K562 (cell line): ENCODE results near the gene API5. TPM values are rescaled to one million over a fixed set of nuclear protein-coding genes. Genes with fewer than 3 reads are reported as not detected.
A peak's percentile ranks its signal among the peaks of the same experiment; 100 is the strongest.

Experiments
- ATF7 ChIP-seq: fragments of 450-650 bp; IDR thresholded peaks from 2 replicates; pipeline ENCODE4 v1.7.1; 2014; ENCODE audit warnings: mild to moderate bottlenecking, moderate library complexity
- BCL6 ChIP-seq: fragments of 250-450 bp; sonication (Bioruptor Pico); IDR thresholded peaks from 2 replicates; pipeline ENCODE4 v1.4.0; 2020
- CBFA2T2 ChIP-seq: fragments of 450-650 bp; conservative IDR thresholded peaks from 2 replicates; pipeline ENCODE4 v1.6.1; 2017; ENCODE audit warnings: mild to moderate bottlenecking
- CC2D1A ChIP-seq: fragments of 450-650 bp; IDR thresholded peaks from 2 replicates; pipeline ENCODE4 v1.6.1; 2017; ENCODE audit warnings: mild to moderate bottlenecking
- DMBX1 ChIP-seq: fragments of 250-450 bp; sonication (Bioruptor Pico); IDR thresholded peaks from 2 replicates; pipeline ENCODE4 v1.8.0; 2022; ENCODE audit warnings: inconsistent platforms, mild to moderate bottlenecking, moderate library complexity, borderline replicate concordance
- EP300 ChIP-seq: IDR thresholded peaks from 2 replicates; pipeline ENCODE4 v1.6.1; 2012; ENCODE audit warnings: low read length, improper control_type of control experiment
- EP400 ChIP-seq: fragments of 450-650 bp; IDR thresholded peaks from 2 replicates; pipeline ENCODE4 v1.6.1; 2017; ENCODE audit warnings: antibody characterized with exemption, mild to moderate bottlenecking, moderate library complexity
- HBP1 ChIP-seq: fragments of 450-650 bp; formaldehyde crosslinking; IDR thresholded peaks from 2 replicates; pipeline ENCODE4 v1.4.0; 2022; ENCODE audit warnings: missing genetic modification characterization
- L3MBTL2 ChIP-seq: fragments of 450-650 bp; IDR thresholded peaks from 2 replicates; pipeline ENCODE4 v1.6.1; 2016; ENCODE audit warnings: mild to moderate bottlenecking, moderate library complexity
- MTA1 ChIP-seq: fragments of 450-650 bp; IDR thresholded peaks from 2 replicates; pipeline ENCODE4 v1.6.1; 2017; ENCODE audit warnings: borderline replicate concordance
- MYNN ChIP-seq, 2 experiments: sonication (generic); formaldehyde crosslinking in 1 of 2; IDR thresholded peaks; 2 replicates each; pipeline versions ENCODE4 v1.5.0 to v1.6.1; 2016 to 2020; ENCODE audit warnings: antibody characterized with exemption in 1 of 2, missing genetic modification reagents in 1 of 2
- NR2C1 ChIP-seq, 2 experiments: fragments of 450-650 bp; IDR thresholded peaks; 2 replicates each; pipeline ENCODE4 v1.6.1; 2017; ENCODE audit warnings: mild to moderate bottlenecking in 2 of 2, antibody characterized with exemption in 1 of 2, inconsistent platforms in 1 of 2, missing compliant biosample characterization in 1 of 2, missing genetic modification characterization in 1 of 2
- NRF1 ChIP-seq, 2 experiments: fragments of 450-650 bp; IDR thresholded peaks in 1 of 2; conservative IDR thresholded peaks in 1 of 2; 2 replicates each; pipeline ENCODE4 v1.6.1; 2014; ENCODE audit warnings: mild to moderate bottlenecking in 2 of 2
- PML ChIP-seq: IDR thresholded peaks from 2 replicates; pipeline ENCODE4 v1.6.1; 2012; ENCODE audit warnings: low read length, inconsistent platforms
- POU5F1 ChIP-seq: fragments of 150-350 bp; IDR thresholded peaks from 2 replicates; pipeline ENCODE4 v1.6.1; 2014; ENCODE audit warnings: borderline replicate concordance, low read length, low read depth, mild to moderate bottlenecking; ENCODE audit not compliant: partially characterized antibody
- RCOR1 ChIP-seq, 2 experiments: IDR thresholded peaks; 2 replicates each; pipeline ENCODE4 v1.6.1; 2012; ENCODE audit warnings: low read depth in 2 of 2, low read length in 2 of 2, borderline replicate concordance in 1 of 2, improper control_type of control experiment in 1 of 2
- SLC30A9 ChIP-seq: fragments of 250-450 bp; sonication (Bioruptor Pico); IDR thresholded peaks from 2 replicates; pipeline ENCODE4 v1.8.0; 2022; ENCODE audit warnings: mild to moderate bottlenecking, moderate library complexity
- SMAD2 ChIP-seq: fragments of 150-350 bp; IDR thresholded peaks from 2 replicates; pipeline ENCODE4 v1.6.1; 2014; ENCODE audit warnings: low read depth, mild to moderate bottlenecking, low read length
- SMAD4 ChIP-seq: fragments of 250-450 bp; sonication (Bioruptor Pico); conservative IDR thresholded peaks from 2 replicates; pipeline ENCODE4 v1.8.0; 2021; ENCODE audit warnings: inconsistent platforms, mild to moderate bottlenecking, moderate library complexity
- SMARCA4 ChIP-seq: fragments of 450-650 bp; IDR thresholded peaks from 2 replicates; pipeline ENCODE4 v1.6.1; 2016
- SOX6 ChIP-seq: fragments of 450-650 bp; IDR thresholded peaks from 2 replicates; pipeline ENCODE4 v1.6.1; 2014; ENCODE audit warnings: mild to moderate bottlenecking
- SRSF1 ChIP-seq: fragments of 200-400 bp; formaldehyde crosslinking; IDR thresholded peaks from 2 replicates; pipeline ENCODE4 v1.6.1; 2017; ENCODE audit warnings: mild to moderate bottlenecking, low read depth, low read length, moderate library complexity
- THRB ChIP-seq: fragments of 450-650 bp; formaldehyde crosslinking; conservative IDR thresholded peaks from 2 replicates; pipeline ENCODE4 v1.4.0; 2022; ENCODE audit warnings: mild to moderate bottlenecking, missing genetic modification characterization
- XRCC4 ChIP-seq: IDR thresholded peaks from one replicate; pipeline ENCODE4 v1.6.1; 2011; ENCODE audit not compliant: insufficient read depth, insufficient read length; ENCODE audit errors: extremely low read depth
- ZFPM2 ChIP-seq: fragments of 250-450 bp; sonication (Bioruptor Pico); IDR thresholded peaks from 2 replicates; pipeline ENCODE4 v1.5.1; 2022; ENCODE audit warnings: mild to moderate bottlenecking
- ZNF398 ChIP-seq: fragments of 250-450 bp; sonication (Bioruptor Pico); IDR thresholded peaks from 2 replicates; pipeline ENCODE4 v1.8.0; 2021; ENCODE audit warnings: moderate library complexity, mild to moderate bottlenecking, inconsistent platforms
- ZNF717 ChIP-seq: fragments of 250-450 bp; sonication (Bioruptor Pico); IDR thresholded peaks from 2 replicates; pipeline ENCODE4 v1.5.0; 2021
- polyA plus RNA-seq, 8 experiments: library from polyadenylated mRNA; depleted of rRNA in 4 of 8; stranded (reverse) in 5 of 8; unstranded in 3 of 8; fragments of >200 nt; fragmentation: Nextera tagmentation in 2 of 8; fragmentation: Illumina TruSeq in 1 of 8; extraction: Ambion mirVana in 2 of 8; extraction: Trizol in 1 of 8; gene quantifications; 2 replicates each; pipeline versions ENCODE4 v1.2.1 to v1.2.3, GENCODE V29; 2011 to 2014; ENCODE audit warnings: inconsistent platforms in 1 of 8, missing spikeins in 1 of 8
- total RNA-seq, 7 experiments: library from RNA; depleted of rRNA in 6 of 7; stranded (reverse); fragments of >200 nt in 6 of 7; fragmentation: Illumina TruSeq in 2 of 7; extraction: Trizol in 2 of 7; gene quantifications; 2 replicates each; pipeline versions ENCODE4 v1.2.1 to v1.2.3, GENCODE V29; 2011 to 2021; ENCODE audit warnings: low replicate concordance in 1 of 7

Gene API5
- total and polyA plus RNA-seq, 9 of the 15 experiments (the other 6 are each of a cell fraction or from before 2014, with no cell fraction given): 59.8 to 146 (median 123) TPM

- TF ChIP-seq XRCC4: no peak
- TF ChIP-seq L3MBTL2: peak; percentile 51; the same call in 1 of the 2 replicates
- TF ChIP-seq SMARCA4: peak; percentile 70; the same call in 1 of the 2 replicates
- no peak for TF ChIP-seq CC2D1A
- TF ChIP-seq SOX6: peak; percentile 50; the same call in 1 of the 2 replicates
- TF ChIP-seq MTA1: no peak
- no peak for TF ChIP-seq NRF1 (conservative IDR thresholded peaks at IDR 0.05 in 1 of 2, IDR thresholded peaks at IDR 0.05 in 1 of 2)
- TF ChIP-seq CBFA2T2: peak; percentile 61
- no peak for TF ChIP-seq ZFPM2 (CRISPR knock-in tag)
- TF ChIP-seq SRSF1: no peak
- no peak for TF ChIP-seq HBP1
- TF ChIP-seq ZNF398 (CRISPR knock-in tag): no peak
- TF ChIP-seq RCOR1 (IDR thresholded peaks at IDR 0.05; ENCODE audit: borderline replicate concordance in 1 of 2, low read depth in 2 of 2, low read length in 2 of 2): peak in 1 of 2 experiments; percentile 91; a peak in 2 of 4 replicates
- TF ChIP-seq EP300: peak; percentile 58
- no peak for TF ChIP-seq ZNF717 (CRISPR knock-in tag)
- no peak for TF ChIP-seq MYNN (IDR thresholded peaks at IDR 0.05)
- no peak for TF ChIP-seq MYNN (CRISPR knock-in tag; IDR thresholded peaks at IDR 0.05)
- TF ChIP-seq BCL6 (CRISPR knock-in tag): no peak
- peak; percentile 53; the same call in 1 of the 2 replicates for TF ChIP-seq SMAD4 (CRISPR knock-in tag)
- 0 out of 2 replicates have a peak, but pooled peaks have one; percentile 26 for TF ChIP-seq DMBX1 (CRISPR knock-in tag)
- no peak for TF ChIP-seq THRB (CRISPR knock-in tag)
- TF ChIP-seq SLC30A9 (CRISPR knock-in tag): no peak
- TF ChIP-seq EP400: 0 out of 2 replicates have a peak, but pooled peaks have one; percentile 13
- TF ChIP-seq PML: peak; percentile 52; the same call in 1 of the 2 replicates
- no peak for TF ChIP-seq SMAD2
- TF ChIP-seq POU5F1: no peak
- TF ChIP-seq NR2C1 (IDR thresholded peaks at IDR 0.05): no peak
- TF ChIP-seq NR2C1 (tag; IDR thresholded peaks at IDR 0.05): peak; percentile 69
- peak; percentile 76 for TF ChIP-seq ATF7
These were observed 82.1 kb downstream of the API5 start (continued) for GRCh38 chr11:43393765-43394355.
